Stimulated activated naive B cell treated with anti-CD40 and anti-IgM and Interleukin-4, amounts not matched to agents 10 μg/mL and 1 μg/mL and 100 μg/mL, for 72 hours (primary cell): Measurements from ENCODE around the gene USP15.

ENCODE experiments used
- ATAC-seq, 2 donors: fragments of 150-1000 bp; cut with Tn5 transposase; replicated peaks; 2 replicates each; pipeline ENCODE4 v1.10.0; 2021; ENCODE audit warnings: moderate library complexity in 1 of 2
- DNase-seq: peaks from one replicate; pipeline ENCODE4 v3.0.0; 2021
- H3K27ac Mint-ChIP-seq: one replicate; pipeline ENCODE4 v1.8.0; 2022; ENCODE audit warnings: mild to moderate bottlenecking, mixed read lengths
- H3K27me3 Mint-ChIP-seq, 2 donors: one replicate each; pipeline ENCODE4 v1.8.0; 2022; ENCODE audit warnings: mixed read lengths in 2 of 2
- H3K36me3 Mint-ChIP-seq, 2 donors: one replicate each; pipeline ENCODE4 v1.8.0; 2022; ENCODE audit warnings: mixed read lengths in 2 of 2, mild to moderate bottlenecking in 1 of 2
- H3K4me1 Mint-ChIP-seq, 2 donors: one replicate each; pipeline ENCODE4 v1.8.0; 2022; ENCODE audit warnings: mixed read lengths in 2 of 2, mild to moderate bottlenecking in 1 of 2
- H3K4me3 Mint-ChIP-seq, 2 donors: one replicate each; pipeline ENCODE4 v1.8.0; 2022; ENCODE audit warnings: mild to moderate bottlenecking in 2 of 2, mixed read lengths in 2 of 2, moderate library complexity in 1 of 2
- H3K9me3 Mint-ChIP-seq, 2 donors: one replicate each; pipeline ENCODE4 v1.8.0; 2022; ENCODE audit warnings: mixed read lengths in 2 of 2, mild to moderate bottlenecking in 1 of 2

Gene USP15

GRCh38 chr12:62263966-62264365, 3.8 kb downstream of the USP15 start:
- Mint-ChIP-seq H3K4me1 (peaks cover 20 to 54% of the 10 kb centered on the region in 2 donors), H3K27me3 (no peaks in the 10 kb centered on the region), H3K27ac (peak overlapping the region; percentile 89), H3K9me3 (no peaks in the 10 kb centered on the region), H3K36me3 (peaks cover 13 to 20% of the 10 kb centered on the region in 2 donors), H3K4me3 (peak overlapping the region; percentile 50 to 68)
- DNase-seq (no peak), ATAC-seq (no peak)

- Mint-ChIP-seq H3K36me3 (peaks cover 13 to 20% of the 10 kb centered on the region in 2 donors), H3K4me1 (peaks cover 19 to 58% of the 10 kb centered on the region in 2 donors), H3K4me3 (peak overlapping the region; percentile 65 to 72), H3K27ac (peak overlapping the region; percentile 62), H3K27me3 (no peaks in the 10 kb centered on the region), H3K9me3 (no peaks in the 10 kb centered on the region)
- DNase-seq (no peak), ATAC-seq (no peak)
These were observed 4.5 kb downstream of the USP15 start for GRCh38 chr12:62264706-62265105.

DNA sequence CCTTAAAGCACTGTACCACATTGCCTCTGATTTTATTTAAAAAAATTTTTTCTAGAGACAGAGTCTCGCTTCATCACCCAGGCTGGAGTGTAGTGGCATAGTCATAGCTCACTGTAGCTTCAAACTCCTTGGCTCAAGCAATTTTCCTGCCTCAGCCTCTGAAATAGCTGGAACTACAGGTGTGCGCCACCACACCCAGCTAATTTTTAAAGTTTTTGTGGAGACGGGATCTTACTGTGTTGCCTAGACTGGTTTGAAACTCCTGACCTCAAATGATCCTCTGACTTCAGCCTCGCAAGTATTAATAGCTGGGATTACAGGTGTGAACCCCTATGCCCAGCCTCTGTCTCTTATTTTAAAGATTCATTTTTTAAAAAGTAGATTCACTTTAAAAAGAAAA, 5.3 kb downstream of the USP15 start:
- Mint-ChIP-seq H3K4me1 (peaks cover 22 to 66% of the 10 kb centered on the region in 2 donors), H3K27me3 (no peaks in the 10 kb centered on the region), H3K27ac (no peak overlapping the region), H3K36me3 (peaks cover 12 to 20% of the 10 kb centered on the region in 2 donors), H3K9me3 (no peaks in the 10 kb centered on the region), H3K4me3 (no peak overlapping the region)
- ATAC-seq (no peak), DNase-seq (no peak)

DNA sequence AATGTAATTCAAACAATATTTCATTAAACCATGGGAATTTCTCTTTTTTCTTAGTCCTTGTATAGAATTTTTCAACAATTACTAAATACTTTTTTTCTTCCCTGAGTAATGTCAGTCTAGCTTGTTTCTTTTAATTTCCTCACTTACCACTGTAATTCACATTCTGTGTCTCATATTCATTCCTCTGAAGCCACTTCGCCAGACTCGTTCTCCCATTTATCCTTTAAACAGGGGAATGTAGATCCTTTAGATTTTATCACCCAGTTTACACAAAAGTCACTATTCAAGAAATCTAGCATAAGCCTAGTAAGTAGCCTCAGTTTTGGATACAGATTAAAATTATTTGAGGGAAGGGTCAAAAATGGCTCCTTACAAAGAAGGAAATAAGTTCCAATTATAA, 6.8 kb downstream of the USP15 start:
- Mint-ChIP-seq H3K36me3 (peaks cover 15 to 21% of the 10 kb centered on the region in 2 donors), H3K4me1 (peaks cover 25 to 77% of the 10 kb centered on the region in 2 donors), H3K9me3 (no peaks in the 10 kb centered on the region), H3K27ac (no peak overlapping the region), H3K27me3 (no peaks in the 10 kb centered on the region), H3K4me3 (no peak overlapping the region)
- ATAC-seq: no peak
- no peak for DNase-seq

GRCh38 chr12:62267480-62267879, 7.3 kb downstream of the USP15 start:
- Mint-ChIP-seq H3K4me3 (peak overlapping the region in 1 of 2 donors; percentile 35), H3K4me1 (peaks cover 27 to 80% of the 10 kb centered on the region in 2 donors), H3K36me3 (peaks cover 15 to 23% of the 10 kb centered on the region in 2 donors), H3K27ac (peak overlapping the region; percentile 53), H3K27me3 (no peaks in the 10 kb centered on the region), H3K9me3 (no peaks in the 10 kb centered on the region)
- no peak for DNase-seq
- peak; percentile 71 to 80 for ATAC-seq

DNA sequence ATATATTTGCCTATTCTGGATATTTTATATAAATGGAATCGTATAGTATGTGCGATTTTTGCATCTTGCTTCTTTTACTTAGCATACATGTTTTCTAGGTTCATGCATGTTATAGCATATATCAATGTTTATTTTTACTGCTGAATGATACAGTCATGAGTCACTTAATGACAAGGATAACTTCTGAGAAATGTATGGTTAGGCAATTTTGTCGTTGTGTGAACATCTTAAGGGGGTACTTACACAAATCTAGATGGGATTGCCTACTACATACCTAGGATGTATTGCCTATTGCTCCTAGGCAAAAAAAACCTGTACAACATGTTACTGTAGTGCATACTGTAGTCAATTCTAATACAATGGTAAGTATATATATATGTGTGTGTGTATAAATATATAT, 8.8 kb downstream of the USP15 start:
- H3K27ac Mint-ChIP-seq: no peak overlapping the region
- no peak for ATAC-seq
- H3K36me3 Mint-ChIP-seq: peaks cover 10 to 28% of the 10 kb centered on the region in 2 donors
- no peaks in the 10 kb centered on the region for H3K9me3 Mint-ChIP-seq
- H3K4me3 Mint-ChIP-seq: no peak overlapping the region
- no peak for DNase-seq
- no peaks in the 10 kb centered on the region for H3K27me3 Mint-ChIP-seq
- peaks cover 31 to 78% of the 10 kb centered on the region in 2 donors for H3K4me1 Mint-ChIP-seq

GRCh38 chr12:62269464-62270228, 9.4 kb downstream of the USP15 start:
- no peak for ATAC-seq
- Mint-ChIP-seq H3K4me1 (peaks cover 27 to 76% of the 10 kb centered on the region in 2 donors), H3K4me3 (no peak overlapping the region), H3K27me3 (no peaks in the 10 kb centered on the region), H3K9me3 (no peaks in the 10 kb centered on the region), H3K27ac (no peak overlapping the region), H3K36me3 (peaks cover 5 to 23% of the 10 kb centered on the region in 2 donors)
- no peak for DNase-seq

GRCh38 chr12:62270384-62270783, 10.2 kb downstream of the USP15 start:
- Mint-ChIP-seq H3K4me1 (peaks cover 31 to 79% of the 10 kb centered on the region in 2 donors), H3K36me3 (peaks cover 3 to 27% of the 10 kb centered on the region in 2 donors), H3K4me3 (no peak overlapping the region), H3K27ac (no peak overlapping the region), H3K27me3 (no peaks in the 10 kb centered on the region), H3K9me3 (no peaks in the 10 kb centered on the region)
- DNase-seq (no peak), ATAC-seq (no peak)

- peaks cover 3 to 31% of the 10 kb centered on the region in 2 donors for H3K36me3 Mint-ChIP-seq
- peaks cover 35 to 83% of the 10 kb centered on the region in 2 donors for H3K4me1 Mint-ChIP-seq
- no peaks in the 10 kb centered on the region for H3K27me3 Mint-ChIP-seq
- ATAC-seq (no peak), DNase-seq (no peak)
- H3K4me3 Mint-ChIP-seq: no peak overlapping the region
- H3K27ac Mint-ChIP-seq: no peak overlapping the region
- no peaks in the 10 kb centered on the region for H3K9me3 Mint-ChIP-seq
These were observed 10.7 kb downstream of the USP15 start for GRCh38 chr12:62270872-62271271.

- Mint-ChIP-seq H3K36me3 (peaks cover 3 to 31% of the 10 kb centered on the region in 2 donors), H3K9me3 (no peaks in the 10 kb centered on the region), H3K27ac (no peak overlapping the region), H3K4me1 (peaks cover 27 to 70% of the 10 kb centered on the region in 2 donors), H3K4me3 (no peak overlapping the region), H3K27me3 (no peaks in the 10 kb centered on the region)
- DNase-seq (no peak), ATAC-seq (no peak)
These were observed 12.8 kb downstream of the USP15 start for GRCh38 chr12:62272936-62273552.

GRCh38 chr12:62273724-62274380, 13.6 kb downstream of the USP15 start:
- Mint-ChIP-seq H3K9me3 (peaks cover 0 to under 1% of the 10 kb centered on the region in 2 donors), H3K4me1 (peaks cover 26 to 64% of the 10 kb centered on the region in 2 donors), H3K36me3 (peaks cover 3 to 32% of the 10 kb centered on the region in 2 donors), H3K27ac (no peak overlapping the region), H3K4me3 (no peak overlapping the region), H3K27me3 (no peaks in the 10 kb centered on the region)
- ATAC-seq: no peak
- DNase-seq: no peak

DNA sequence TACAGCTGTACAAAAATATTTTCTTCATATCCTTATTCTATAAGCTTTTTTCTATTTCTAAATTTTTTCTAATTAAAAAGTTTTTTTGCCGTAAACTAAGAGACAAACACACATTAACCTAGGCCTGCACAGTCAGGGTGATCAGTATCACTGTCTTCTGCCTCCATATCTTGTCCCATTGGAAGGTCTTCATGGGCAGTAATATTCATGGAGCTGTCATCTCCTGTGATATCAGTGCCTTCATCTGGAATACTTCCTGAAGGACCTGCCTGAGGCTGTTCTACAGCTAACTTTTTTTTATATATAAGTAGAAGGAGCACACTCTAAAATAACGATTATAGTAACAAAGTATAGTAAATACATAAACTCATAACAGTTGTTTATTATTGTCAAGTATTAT, 17.8 kb downstream of the USP15 start:
- Mint-ChIP-seq H3K9me3 (peaks cover 3 to 4% of the 10 kb centered on the region in 2 donors), H3K27me3 (no peaks in the 10 kb centered on the region), H3K36me3 (peaks cover 10 to 32% of the 10 kb centered on the region in 2 donors), H3K4me1 (peaks cover 32 to 65% of the 10 kb centered on the region in 2 donors), H3K27ac (no peak overlapping the region), H3K4me3 (no peak overlapping the region)
- ATAC-seq (no peak), DNase-seq (no peak)

DNA sequence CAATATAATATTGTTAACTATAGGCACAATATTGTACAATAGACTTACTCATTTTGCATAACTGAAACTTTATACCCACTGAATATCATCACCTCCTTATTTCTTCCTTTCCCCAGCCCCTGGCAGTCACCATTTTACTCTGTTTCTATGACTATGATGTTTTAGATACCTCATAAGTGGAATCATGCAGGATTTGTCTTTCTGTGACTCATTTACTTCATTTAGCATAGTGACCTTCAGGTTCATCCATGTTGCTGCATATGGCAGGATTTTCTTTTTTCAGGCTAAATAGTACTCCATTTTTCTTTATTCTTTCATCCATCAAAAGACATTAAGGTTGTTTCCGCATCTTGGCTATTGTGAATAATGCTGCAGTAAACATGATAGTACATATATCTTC, 18.9 kb downstream of the USP15 start:
- Mint-ChIP-seq H3K9me3 (peaks cover 3 to 4% of the 10 kb centered on the region in 2 donors), H3K4me3 (no peak overlapping the region), H3K27ac (no peak overlapping the region), H3K4me1 (peaks cover 29 to 65% of the 10 kb centered on the region in 2 donors), H3K36me3 (peaks cover 10 to 28% of the 10 kb centered on the region in 2 donors), H3K27me3 (no peaks in the 10 kb centered on the region)
- ATAC-seq: no peak
- DNase-seq: no peak

DNA sequence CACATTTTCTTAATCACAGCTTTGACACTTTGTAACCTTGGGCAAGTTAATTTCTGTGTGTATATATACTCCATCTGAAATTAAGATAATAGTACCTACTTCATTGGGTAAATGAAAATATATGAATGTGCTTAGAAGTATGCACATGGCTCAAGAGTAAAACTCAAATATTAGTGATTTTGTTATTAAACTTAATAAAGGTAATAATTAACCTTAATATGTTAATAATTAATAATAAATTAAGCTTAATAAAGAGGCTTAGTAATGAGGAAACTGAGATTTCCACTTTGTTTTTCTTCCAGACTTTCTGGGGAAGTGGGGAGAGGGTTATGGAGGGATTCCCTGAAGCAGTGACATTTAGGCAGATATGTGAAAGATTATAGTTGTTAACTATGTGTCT, 19.8 kb downstream of the USP15 start:
- ATAC-seq: no peak
- no peak for DNase-seq
- no peak overlapping the region for H3K4me3 Mint-ChIP-seq

More for the DNA sequence above, 19.8 kb downstream of the USP15 start:
- Mint-ChIP-seq H3K4me1 (peaks cover 26 to 62% of the 10 kb centered on the region in 2 donors), H3K36me3 (peaks cover 10 to 25% of the 10 kb centered on the region in 2 donors), H3K27ac (no peak overlapping the region), H3K27me3 (no peaks in the 10 kb centered on the region), H3K9me3 (peaks cover 3 to 4% of the 10 kb centered on the region in 2 donors)
